Mammary epithelial cell (primary cell): ENCODE measurements around the gene POU2F1.

ENCODE experiments used
- CTCF ChIP-seq, 2 donors: IDR thresholded peaks in 1 of 2; conservative IDR thresholded peaks in 1 of 2; 2 replicates each; pipeline ENCODE4 v1.5.1; 2011 to 2012; ENCODE audit warnings: inconsistent platforms in 2 of 2, low read length in 2 of 2, mild to moderate bottlenecking in 2 of 2, control low read depth in 1 of 2, low read depth in 1 of 2; ENCODE audit not compliant: insufficient read depth in 1 of 2; ENCODE audit errors: extremely low read depth in 1 of 2
- EZH2 ChIP-seq: IDR thresholded peaks from 2 replicates; pipeline ENCODE4 v1.6.1; 2012; ENCODE audit warnings: low read length, inconsistent platforms, borderline replicate concordance

GRCh38 chr1:167237000-167237399 is 16.3 kb downstream of the POU2F1 start:
- no peak for TF ChIP-seq CTCF (conservative IDR thresholded peaks at IDR 0.05 in 1 of 2, IDR thresholded peaks at IDR 0.05 in 1 of 2; ENCODE audit: extremely low read depth in 1 of 2, insufficient read depth in 1 of 2, low read depth in 1 of 2, low read length in 2 of 2)
- no peak for TF ChIP-seq EZH2
